H9 (cell line): ENCODE data around the gene OR6J1. TPM values are rescaled to one million over a fixed set of nuclear protein-coding genes. Genes with fewer than 3 reads are reported as not detected.

ENCODE experiments used
- DNase-seq: peaks from one replicate; pipeline ENCODE4 v3.0.0-alpha.2; 2017
- H2AFZ ChIP-seq: one replicate; pipeline ENCODE4 v1.6.1; 2013; ENCODE audit warnings: mild to moderate bottlenecking, low read length, control low read depth, moderate library complexity
- H2AK5ac ChIP-seq: 2 replicates; pipeline ENCODE4 v1.6.1; 2013; ENCODE audit warnings: low read length, control low read depth, mixed read lengths; ENCODE audit not compliant: insufficient read length
- H2BK120ac ChIP-seq: one replicate; pipeline ENCODE4 v1.6.1; 2013; ENCODE audit warnings: low read depth, mild to moderate bottlenecking, low read length, control low read depth, inconsistent platforms; ENCODE audit not compliant: poor library complexity, severe bottlenecking
- H2BK12ac ChIP-seq: 2 replicates; pipeline ENCODE4 v1.6.1; 2013; ENCODE audit warnings: low read length, control low read depth, mixed read lengths, low read depth; ENCODE audit not compliant: insufficient read length
- H2BK15ac ChIP-seq: 2 replicates; pipeline ENCODE4 v1.6.1; 2013; ENCODE audit warnings: low read depth, low read length, control low read depth
- H2BK20ac ChIP-seq: one replicate; pipeline ENCODE4 v1.6.1; 2013; ENCODE audit warnings: low read depth, mild to moderate bottlenecking, low read length, control low read depth, inconsistent platforms; ENCODE audit not compliant: poor library complexity, severe bottlenecking
- H2BK5ac ChIP-seq: 2 replicates; pipeline ENCODE4 v1.6.1; 2013; ENCODE audit warnings: low read length, control low read depth, mixed read lengths; ENCODE audit not compliant: insufficient read length
- H3K14ac ChIP-seq: 2 replicates; pipeline ENCODE4 v1.6.1; 2013; ENCODE audit warnings: low read length, control low read depth; ENCODE audit not compliant: insufficient read depth
- H3K18ac ChIP-seq: 2 replicates; pipeline ENCODE4 v1.6.1; 2013; ENCODE audit warnings: low read depth, mild to moderate bottlenecking, mixed read lengths, low read length, control low read depth; ENCODE audit not compliant: insufficient read length
- H3K23ac ChIP-seq: 2 replicates; pipeline ENCODE4 v1.6.1; 2013; ENCODE audit warnings: low read length, control low read depth, mixed read lengths, low read depth; ENCODE audit not compliant: insufficient read length
- H3K23me2 ChIP-seq: 2 replicates; pipeline ENCODE4 v1.6.1; 2013; ENCODE audit warnings: low read depth, mild to moderate bottlenecking, mixed read lengths, low read length, control low read depth; ENCODE audit not compliant: insufficient read length, poor library complexity, severe bottlenecking
- H3K27ac ChIP-seq: 2 replicates; pipeline ENCODE4 v1.5.1; 2013; ENCODE audit warnings: low read length, control low read depth, mixed read lengths, low read depth; ENCODE audit not compliant: insufficient read length
- H3K27me3 ChIP-seq: 2 replicates; pipeline ENCODE4 v1.6.1; 2013; ENCODE audit warnings: low read length, control low read depth, inconsistent platforms; ENCODE audit not compliant: insufficient read depth
- H3K4ac ChIP-seq: 2 replicates; pipeline ENCODE4 v1.6.1; 2013; ENCODE audit warnings: low read depth, mild to moderate bottlenecking, control low read depth, inconsistent platforms, low read length, moderate library complexity
- H3K4me1 ChIP-seq: 2 replicates; pipeline ENCODE4 v1.6.1; 2013; ENCODE audit warnings: low read length, control low read depth, inconsistent platforms; ENCODE audit not compliant: insufficient read depth
- H3K4me2 ChIP-seq: 2 replicates; pipeline ENCODE4 v1.6.1; 2013; ENCODE audit warnings: low read length, control low read depth, mixed read lengths; ENCODE audit not compliant: insufficient read length, insufficient read depth
- H3K56ac ChIP-seq: 2 replicates; pipeline ENCODE4 v1.6.1; 2013; ENCODE audit warnings: low read depth, mild to moderate bottlenecking, mixed read lengths, low read length, control low read depth; ENCODE audit not compliant: insufficient read length
- H3K79me1 ChIP-seq: 2 replicates; pipeline ENCODE4 v1.6.1; 2013; ENCODE audit warnings: low read depth, mild to moderate bottlenecking, moderate library complexity, low read length, control low read depth, inconsistent platforms; ENCODE audit not compliant: insufficient read depth, poor library complexity, severe bottlenecking
- H3K79me2 ChIP-seq: 2 replicates; pipeline ENCODE4 v1.6.1; 2013; ENCODE audit warnings: low read length, control low read depth, inconsistent platforms; ENCODE audit not compliant: insufficient read depth
- H3K9ac ChIP-seq: 2 replicates; pipeline ENCODE4 v1.6.1; 2013; ENCODE audit warnings: low read length, control low read depth, mixed read lengths; ENCODE audit not compliant: insufficient read length; ENCODE audit errors: extremely low read depth
- H3K9me3 ChIP-seq: one replicate; pipeline ENCODE4 v1.6.1; 2013; ENCODE audit warnings: low read depth, low read length, inconsistent platforms; ENCODE audit not compliant: control insufficient read depth
- H3T11ph ChIP-seq: one replicate; pipeline ENCODE4 v1.6.1; 2013; ENCODE audit warnings: mild to moderate bottlenecking, low read length, control low read depth, inconsistent platforms
- H4K20me1 ChIP-seq: one replicate; pipeline ENCODE4 v1.6.1; 2013; ENCODE audit not compliant: control insufficient read depth, insufficient read length, insufficient read depth
- H4K5ac ChIP-seq: 2 replicates; pipeline ENCODE4 v1.6.1; 2013; ENCODE audit warnings: low read depth, mild to moderate bottlenecking, mixed read lengths, low read length, control low read depth; ENCODE audit not compliant: insufficient read length
- H4K8ac ChIP-seq: replicated peaks from 2 replicates; pipeline ENCODE4 v1.6.1; 2013; ENCODE audit warnings: low read length, control low read depth, mixed read lengths, low read depth; ENCODE audit not compliant: insufficient read length
- H4K91ac ChIP-seq: 2 replicates; pipeline ENCODE4 v1.6.1; 2013; ENCODE audit warnings: low read depth, mild to moderate bottlenecking, moderate library complexity, mixed read lengths, low read length, control low read depth; ENCODE audit not compliant: insufficient read length
- H3K27ac Mint-ChIP-seq, 3 experiments: 2 replicates in 2 of 3; 3 replicates in 1 of 3; pipeline ENCODE4 v1.8.0; 2020 to 2021; ENCODE audit warnings: mixed read lengths in 3 of 3, mild to moderate bottlenecking in 1 of 3, moderate library complexity in 1 of 3
- H3K27me3 Mint-ChIP-seq: 2 replicates; pipeline ENCODE4 v1.8.0; 2021; ENCODE audit warnings: low read depth, mild to moderate bottlenecking, moderate library complexity, mixed read lengths
- H3K36me3 Mint-ChIP-seq, 3 experiments: 2 replicates in 2 of 3; 3 replicates in 1 of 3; pipeline ENCODE4 v1.8.0; 2020 to 2021; ENCODE audit warnings: low read depth in 3 of 3, mixed read lengths in 3 of 3; ENCODE audit not compliant: insufficient read depth in 1 of 3
- H3K4me1 Mint-ChIP-seq, 2 experiments: 2 replicates each; pipeline ENCODE4 v1.8.0; 2020; ENCODE audit warnings: mixed read lengths in 2 of 2
- H3K4me3 Mint-ChIP-seq, 2 experiments: 2 replicates in 1 of 2; 3 replicates in 1 of 2; pipeline ENCODE4 v1.8.0; 2020 to 2021; ENCODE audit warnings: mild to moderate bottlenecking in 2 of 2, mixed read lengths in 2 of 2, moderate library complexity in 1 of 2
- H3K9me3 Mint-ChIP-seq, 2 experiments: 2 replicates in 1 of 2; 3 replicates in 1 of 2; pipeline ENCODE4 v1.8.0; 2020; ENCODE audit warnings: mild to moderate bottlenecking in 2 of 2, mixed read lengths in 2 of 2, moderate library complexity in 1 of 2
- CTCF ChIP-seq: fragments of 200-600 bp; sonication (generic); conservative IDR thresholded peaks from 3 replicates; pipeline ENCODE4 v1.8.0; 2021; ENCODE audit warnings: antibody characterized with exemption, mild to moderate bottlenecking
- WGBS: extraction: QIAGEN DNeasy Blood & Tissue Kit; methylation state at CpG from one replicate; pipeline ENCODE4 v1.1.7; 2013; ENCODE audit warnings: missing lambda C conversion rate, low lambda C conversion rate, mixed read lengths; ENCODE audit not compliant: insufficient read length; ENCODE audit errors: extremely low coverage; 5-methylcytosine and 5-hydroxymethylcytosine counted together
- total RNA-seq: library from RNA; stranded (reverse); gene quantifications from 2 replicates; pipeline ENCODE4 v1.2.1, GENCODE V29; 2021

OR6J1 gene
- total RNA-seq, 1 experiment from 2014 or later: not detected

- no peak overlapping the region for H3K23ac ChIP-seq
- TF ChIP-seq CTCF: no peak
- Mint-ChIP-seq H3K4me1 (no peaks in the 10 kb centered on the region), H3K4me3 (no peak overlapping the region), H3K27ac (no peak overlapping the region), H3K36me3 (peaks cover 32 to 81% (median 73%) of the 10 kb centered on the region in 3 experiments), H3K27me3 (no peaks in the 10 kb centered on the region), H3K9me3 (no peaks in the 10 kb centered on the region)
- no peak overlapping the region for H4K8ac ChIP-seq
- no peak overlapping the region for H2BK5ac ChIP-seq
- H2BK12ac ChIP-seq: no peak overlapping the region
- H3K56ac ChIP-seq: no peak overlapping the region
- no peak overlapping the region for H3K4ac ChIP-seq
- H4K5ac ChIP-seq: no peak overlapping the region
- no peak overlapping the region for H4K91ac ChIP-seq
- H3K79me2 ChIP-seq: no peaks in the 10 kb centered on the region
- no peak overlapping the region for H2AK5ac ChIP-seq
- no peaks in the 10 kb centered on the region for H3K9me3 ChIP-seq
- no peaks in the 10 kb centered on the region for H4K20me1 ChIP-seq
- no peak overlapping the region for H2AFZ ChIP-seq
- no peak overlapping the region for H3T11ph ChIP-seq
- H3K18ac ChIP-seq: no peak overlapping the region
- H3K27me3 ChIP-seq: no peaks in the 10 kb centered on the region
- H2BK15ac ChIP-seq: no peak overlapping the region
- no peak overlapping the region for H3K9ac ChIP-seq
- no peak overlapping the region for H2BK20ac ChIP-seq
- H3K4me2 ChIP-seq: no peak overlapping the region
- H2BK120ac ChIP-seq: no peak overlapping the region
- no peaks in the 10 kb centered on the region for H3K4me1 ChIP-seq
- H3K27ac ChIP-seq: no peak overlapping the region
- no peak overlapping the region for H3K14ac ChIP-seq
- no CpG with 5 or more reads among the region's 3 CpGs for WGBS
- H3K79me1 ChIP-seq: no peaks in the 10 kb centered on the region
- no peaks in the 10 kb centered on the region for H3K23me2 ChIP-seq
- DNase-seq: no peak
Observed at GRCh38 chr14:22607291-22607690, 36.9 kb downstream of the OR6J1 start.
